H1 (cell line): Measurements from ENCODE around the gene PLXNB2. TPM values are rescaled to one million over a fixed set of nuclear protein-coding genes. Genes with fewer than 3 reads are reported as not detected.

Experiments
- CTCF ChIA-PET: fragments of 300-600 bp; sonication (Branson Sonifier 250); formaldehyde crosslinking; loops from one replicate; lab custom pipeline; 2021; ENCODE audit not compliant: partially characterized antibody; lab: Charles Lee
- POLR2A ChIA-PET: fragments of 300-600 bp; sonication (Branson Sonifier 250); formaldehyde crosslinking; loops from one replicate; lab custom pipeline; 2021; ENCODE audit warnings: inconsistent platforms; ENCODE audit not compliant: partially characterized antibody; lab: Charles Lee
- DNase-seq, 2 experiments: peaks; one replicate each; pipeline versions ENCODE4 v3.0.0 to v3.0.0-alpha.2; 2010 to 2022; ENCODE audit warnings: low spot score in 2 of 2, low read depth in 1 of 2, mixed read lengths in 1 of 2
- FAIRE-seq: peaks from 2 replicates; lab custom pipeline; 2011; peaks lifted over from hg19 to GRCh38; lab: Jason Lieb, UNC
- H2AFZ ChIP-seq: 2 replicates; pipeline ENCODE4 v1.8.1; 2012; ENCODE audit warnings: low read length, inconsistent platforms
- H2AK5ac ChIP-seq: 2 replicates; pipeline ENCODE4 v1.6.1; 2013; ENCODE audit warnings: low read depth, low read length
- H2BK120ac ChIP-seq: replicated peaks from 2 replicates; pipeline ENCODE3; 2013; ENCODE audit warnings: low read depth, low read length, inconsistent platforms
- H2BK12ac ChIP-seq: 2 replicates; pipeline ENCODE4 v1.6.1; 2013; ENCODE audit warnings: low read depth, low read length
- H2BK15ac ChIP-seq: 2 replicates; pipeline ENCODE4 v1.6.1; 2013; ENCODE audit warnings: low read length
- H2BK20ac ChIP-seq: 2 replicates; pipeline ENCODE4 v1.6.1; 2013; ENCODE audit warnings: low read length
- H2BK5ac ChIP-seq: 2 replicates; pipeline ENCODE4 v1.6.1; 2013; ENCODE audit warnings: low read depth, low read length
- H3K14ac ChIP-seq: 2 replicates; pipeline ENCODE4 v1.6.1; 2013; ENCODE audit warnings: inconsistent platforms; ENCODE audit not compliant: insufficient read length
- H3K18ac ChIP-seq: 2 replicates; pipeline ENCODE4 v1.6.1; 2013; ENCODE audit warnings: low read length; ENCODE audit errors: extremely low read depth
- H3K23ac ChIP-seq: 2 replicates; pipeline ENCODE4 v1.6.1; 2013; ENCODE audit warnings: inconsistent platforms; ENCODE audit not compliant: insufficient read length
- H3K23me2 ChIP-seq: 2 replicates; pipeline ENCODE4 v1.6.1; 2013; ENCODE audit warnings: low read depth, low read length
- H3K27ac ChIP-seq: 2 replicates; pipeline ENCODE4 v1.6.1; 2011; ENCODE audit warnings: low read depth, low read length, inconsistent platforms
- H3K27me3 ChIP-seq, 4 experiments: replicated peaks in 1 of 4; 1 replicate in 1 of 4; 2 replicates in 3 of 4; pipeline versions ENCODE4 v1.6.1 to v1.8.1; 2011 to 2013; ENCODE audit warnings: low read length in 3 of 4, mild to moderate bottlenecking in 3 of 4, inconsistent platforms in 2 of 4, mixed read lengths in 2 of 4, moderate library complexity in 1 of 4; ENCODE audit not compliant: control insufficient read depth in 3 of 4, insufficient read depth in 3 of 4; ENCODE audit errors: extremely low read depth in 1 of 4
- H3K36me3 ChIP-seq, 4 experiments: 2 replicates each; pipeline versions ENCODE4 v1.6.1 to v1.8.1; 2011 to 2013; ENCODE audit warnings: mild to moderate bottlenecking in 4 of 4, low read length in 3 of 4, moderate library complexity in 2 of 4, control low read depth in 1 of 4, inconsistent platforms in 1 of 4; ENCODE audit not compliant: insufficient read depth in 4 of 4, control insufficient read depth in 2 of 4
- H3K4ac ChIP-seq: replicated peaks from 2 replicates; pipeline ENCODE3; 2013; ENCODE audit warnings: low read length, low read depth, mixed read lengths, inconsistent platforms; ENCODE audit not compliant: insufficient read length
- H3K4me1 ChIP-seq, 4 experiments: replicated peaks in 1 of 4; 1 replicate in 1 of 4; 2 replicates in 3 of 4; pipeline versions ENCODE4 v1.6.1 to v1.8.1; 2011 to 2013; ENCODE audit warnings: low read length in 3 of 4, inconsistent platforms in 2 of 4, mixed read lengths in 1 of 4; ENCODE audit not compliant: insufficient read depth in 4 of 4, control insufficient read depth in 3 of 4
- H3K4me2 ChIP-seq, 2 experiments: 2 replicates each; pipeline versions ENCODE4 v1.6.1 to v1.8.1; 2011 to 2013; ENCODE audit warnings: low read depth in 2 of 2, low read length in 2 of 2, control low read depth in 1 of 2, inconsistent platforms in 1 of 2, mild to moderate bottlenecking in 1 of 2; ENCODE audit not compliant: insufficient read depth in 1 of 2
- H3K4me3 ChIP-seq, 4 experiments: fragments of 200-600, 300-600 bp in 1 of 4; sonication (generic), shearing (Covaris generic), sonication (Bioruptor Twin) in 1 of 4; 2 replicates each; pipeline versions ENCODE4 v1.5.1 to v1.8.1; 2011 to 2016; ENCODE audit warnings: low read length in 4 of 4, low read depth in 3 of 4, control low read depth in 2 of 4, inconsistent platforms in 2 of 4, mild to moderate bottlenecking in 2 of 4, mixed read lengths in 1 of 4, moderate library complexity in 1 of 4; ENCODE audit not compliant: insufficient read depth in 2 of 4; ENCODE audit errors: extremely low read depth in 1 of 4
- H3K56ac ChIP-seq: replicated peaks from 2 replicates; pipeline ENCODE3; 2013; ENCODE audit warnings: low read depth, mild to moderate bottlenecking, mixed read lengths, low read length, inconsistent platforms; ENCODE audit not compliant: insufficient read length
- H3K79me1 ChIP-seq: 2 replicates; pipeline ENCODE4 v1.6.1; 2013; ENCODE audit warnings: low read depth, low read length, control low read depth
- H3K79me2 ChIP-seq, 2 experiments: 2 replicates each; pipeline versions ENCODE4 v1.6.1 to v1.8.1; 2012 to 2013; ENCODE audit warnings: low read length in 2 of 2, mild to moderate bottlenecking in 2 of 2, inconsistent platforms in 1 of 2; ENCODE audit not compliant: insufficient read depth in 2 of 2, control insufficient read depth in 1 of 2
- H3K9ac ChIP-seq, 4 experiments: replicated peaks in 1 of 4; 1 replicate in 1 of 4; 2 replicates in 3 of 4; pipeline versions ENCODE4 v1.6.1 to v1.8.1; 2011 to 2013; ENCODE audit warnings: low read depth in 3 of 4, low read length in 3 of 4, control low read depth in 2 of 4, mild to moderate bottlenecking in 2 of 4, moderate library complexity in 2 of 4, inconsistent platforms in 1 of 4; ENCODE audit errors: extremely low read depth in 1 of 4
- H3K9me3 ChIP-seq, 2 experiments: 2 replicates each; pipeline versions ENCODE4 v1.6.1 to v1.8.1; 2012 to 2013; ENCODE audit warnings: mild to moderate bottlenecking in 2 of 2, moderate library complexity in 2 of 2, control low read depth in 1 of 2, inconsistent platforms in 1 of 2, low read depth in 1 of 2, low read length in 1 of 2, mixed read lengths in 1 of 2; ENCODE audit not compliant: insufficient read depth in 2 of 2
- H4K20me1 ChIP-seq, 2 experiments: replicated peaks in 1 of 2; 2 replicates each; pipeline versions ENCODE3 to v1.8.1; 2011 to 2013; ENCODE audit warnings: inconsistent platforms in 2 of 2, low read length in 2 of 2, mild to moderate bottlenecking in 1 of 2; ENCODE audit not compliant: insufficient read depth in 2 of 2, control insufficient read depth in 1 of 2
- H4K5ac ChIP-seq: 2 replicates; pipeline ENCODE4 v1.6.1; 2013; ENCODE audit warnings: low read length, low read depth, mixed read lengths, inconsistent platforms; ENCODE audit not compliant: insufficient read length
- H4K8ac ChIP-seq: 2 replicates; pipeline ENCODE4 v1.8.0; 2013; ENCODE audit warnings: mild to moderate bottlenecking, moderate library complexity, low read length, inconsistent platforms; ENCODE audit not compliant: insufficient read depth; ENCODE audit errors: extremely low read depth
- H4K91ac ChIP-seq: replicated peaks from 2 replicates; pipeline ENCODE3; 2013; ENCODE audit warnings: low read length, mixed read lengths, inconsistent platforms; ENCODE audit not compliant: insufficient read length
- CREB1 ChIP-seq: IDR thresholded peaks from 2 replicates; pipeline ENCODE4 v1.6.1; 2012; ENCODE audit warnings: inconsistent platforms
- WGBS, 2 experiments: shearing (Covaris generic) in 1 of 2; methylation state at CpG; one replicate each; pipeline versions ENCODE4 v1.1.6 to v1.1.7; 2013 to 2015; ENCODE audit warnings: low lambda C conversion rate in 2 of 2, mixed read lengths in 2 of 2, inconsistent platforms in 1 of 2, low coverage in 1 of 2, missing lambda C conversion rate in 1 of 2; ENCODE audit not compliant: insufficient replicate concordance in 2 of 2, insufficient coverage in 1 of 2, insufficient read length in 1 of 2; ENCODE audit errors: extremely low coverage in 1 of 2, missing lambda C conversion rate in 1 of 2; 5-methylcytosine and 5-hydroxymethylcytosine counted together
- polyA plus RNA-seq, 7 experiments: library from polyadenylated mRNA; depleted of rRNA in 3 of 7; stranded (reverse) in 5 of 7; unstranded in 2 of 7; fragments of >200 nt in 5 of 7; fragments of 200-250 nt in 2 of 7; gene quantifications; 1 replicate in 5 of 7; 2 replicates in 1 of 7; 4 replicates in 1 of 7; pipeline versions ENCODE4 v1.2.1 to v1.2.3, GENCODE V29; 2011 to 2013; ENCODE audit warnings: missing spikeins in 2 of 7, mixed read lengths in 2 of 7
- total RNA-seq: library from RNA; stranded (reverse); fragmentation: NEBNext Ultra II Directional; extraction: Animal tissue kit (Norgen Biotek cat#: 25700); gene quantifications from 2 replicates; pipeline ENCODE4 v1.2.1, GENCODE V29; 2021

Gene PLXNB2
- total and polyA plus RNA-seq, 2 of the 8 experiments (the other 6 are each of a cell fraction or from before 2014, with no cell fraction given), result 58.3 to 92.8 TPM

DNA sequence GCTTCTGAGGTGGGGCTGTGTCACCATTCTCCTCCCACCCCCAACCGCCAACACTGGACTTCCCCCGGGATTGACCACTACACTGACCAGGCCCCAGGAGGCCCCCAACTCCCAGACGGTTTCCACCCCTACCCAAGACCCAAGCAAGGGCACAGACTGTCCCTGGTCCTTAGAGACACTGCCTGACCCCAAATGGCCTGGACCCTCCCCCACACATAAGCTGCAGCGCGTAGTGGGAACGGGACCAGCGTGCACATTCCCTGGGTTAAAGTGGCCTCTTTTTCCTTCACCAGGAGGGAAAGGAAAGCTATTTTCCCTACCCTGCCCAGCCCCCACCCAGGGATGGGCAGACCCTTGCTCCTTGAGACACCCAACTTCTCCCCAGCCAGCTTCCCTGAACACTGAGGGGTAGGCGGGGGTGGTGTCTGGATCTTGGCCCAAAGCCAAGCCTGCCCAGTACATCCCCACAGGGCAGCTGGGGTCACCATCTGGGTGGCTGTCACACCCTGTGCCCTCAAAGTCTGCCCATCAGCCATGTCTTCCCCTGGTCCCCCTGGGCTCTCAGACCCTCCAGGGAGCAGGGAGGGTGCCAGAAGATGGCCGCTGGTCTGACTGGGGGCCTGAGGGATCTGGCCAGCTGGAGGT, 44.4 kb downstream of the PLXNB2 start:
- Histone ChIP-seq H4K20me1 (peaks cover 5 to 8% of the 10 kb centered on the region in 2 experiments), H4K5ac (no peak overlapping the region), H3K23ac (no peak overlapping the region), H2BK20ac (0 out of 2 replicates have a peak overlapping the region, but pooled peaks have one; percentile 48), H2AFZ (no peak overlapping the region), H3K56ac (no peak overlapping the region), H4K91ac (no peak overlapping the region), H2BK12ac (peak overlapping the region; percentile 80; the same call in 1 of the 2 replicates), H2BK5ac (peak overlapping the region; percentile 52; the same call in 1 of the 2 replicates), H2BK15ac (peak overlapping the region; percentile 88), H3K79me2 (no peaks in the 10 kb centered on the region), H3K27me3 (peaks cover 1 to 35% (median 25%) of the 10 kb centered on the region in 4 experiments; a peak in 6 of 7 replicates), H2BK120ac (no peak overlapping the region), H3K27ac (no peak overlapping the region), H3K23me2 (peaks cover 6% of the 10 kb centered on the region; the same call in 1 of the 2 replicates), H4K8ac (no peak overlapping the region; the same call in 1 of the 2 replicates), H3K4ac (no peak overlapping the region), H2AK5ac (no peak overlapping the region), H3K9me3 (peaks cover 0 to 10% of the 10 kb centered on the region in 2 experiments; a peak in 1 of 4 replicates), H3K36me3 (no peaks in the 10 kb centered on the region), H3K4me1 (peaks cover 0 to 20% (median 10%) of the 10 kb centered on the region in 4 experiments; a peak in 6 of 7 replicates), H3K4me2 (no peak overlapping the region), H3K4me3 (no peak overlapping the region), H3K18ac (peak overlapping the region; percentile 20; the same call in 1 of the 2 replicates), H3K79me1 (no peaks in the 10 kb centered on the region), H3K9ac (no peak overlapping the region), H3K14ac (no peak overlapping the region)
- ChIA-PET POLR2A (interaction anchor here (1.1 kb wide), 2 partner anchors 12 to 15 kb away, joined by 3 to 4 read pairs; partner anchors contain the start of gene HDAC10), CTCF (interaction anchor here (0.6 to 4.7 kb wide), 10 partner anchors 11 to 237 kb away, joined by 3 to 26 read pairs (median 4); partner anchors contain the start of gene HDAC10)
- 85% methylated on average over 9 of the region's 9 CpGs; no CpG with 5 or more reads in 1 of the 2 experiments for WGBS, 2 experiments
- no peak for DNase-seq
- no peak for FAIRE-seq
- no peak for TF ChIP-seq CREB1
